Upper lobe of left lung (tissue), 6 donors: ENCODE results near the gene TSPEAR. TPM values are rescaled to one million over a fixed set of nuclear protein-coding genes. Genes with fewer than 3 reads are reported as not detected.
A peak's percentile ranks its signal among the peaks of the same experiment; 100 is the strongest.

Experiments
- ATAC-seq, 2 donors: fragments of 200-7000 bp; cut with Tn5 transposase; one replicate each; pipeline ENCODE4 v1.9.1; 2022; ENCODE audit warnings: mild to moderate bottlenecking in 2 of 2, moderate library complexity in 2 of 2; ENCODE audit not compliant: low FRiP score in 2 of 2
- DNase-seq, 2 donors: peaks; one replicate each; pipeline ENCODE4 v3.0.0-alpha.2; 2019 to 2020
- H3K27ac ChIP-seq, 4 donors: fragments of 200-600 bp; sonication (generic); one replicate each; pipeline ENCODE4 v1.5.1; 2016 to 2019
- H3K27me3 ChIP-seq, 4 donors: fragments of 200-600 bp; sonication (generic); one replicate each; pipeline ENCODE4 v1.5.1; 2017 to 2019
- H3K36me3 ChIP-seq, 4 donors: fragments of 200-600 bp; sonication (generic); one replicate each; pipeline ENCODE4 v1.5.1; 2016 to 2019
- H3K4me1 ChIP-seq, 4 donors: fragments of 200-600 bp; sonication (generic); one replicate each; pipeline ENCODE4 v1.5.1; 2018 to 2019
- H3K4me3 ChIP-seq, 4 donors: fragments of 200-600 bp; sonication (generic); one replicate each; pipeline ENCODE4 v1.5.1; 2017 to 2019; ENCODE audit warnings: mild to moderate bottlenecking in 2 of 4, moderate library complexity in 1 of 4
- H3K9me3 ChIP-seq, 4 donors: fragments of 200-600 bp; sonication (generic); one replicate each; pipeline ENCODE4 v1.5.1; 2018 to 2019
- CTCF ChIP-seq, 6 experiments: fragments of 450-650 bp in 4 of 6; fragments of 200-600 bp in 2 of 6; sonication (generic) in 2 of 6; IDR thresholded peaks; one replicate each; pipeline ENCODE4 v1.5.1; 2016 to 2019; ENCODE audit warnings: antibody characterized with exemption in 6 of 6
- EP300 ChIP-seq, 4 donors: sonication (generic); formaldehyde crosslinking; IDR thresholded peaks; one replicate each; pipeline ENCODE4 v1.5.1; 2017; ENCODE audit warnings: antibody characterized with exemption in 4 of 4, control low read depth in 2 of 4
- POLR2A ChIP-seq, 4 donors: fragments of 450-650 bp; IDR thresholded peaks; one replicate each; pipeline ENCODE4 v1.5.1; 2016 to 2017; ENCODE audit warnings: antibody characterized with exemption in 4 of 4, mild to moderate bottlenecking in 2 of 4
- POLR2AphosphoS5 ChIP-seq, 2 donors: sonication (generic); formaldehyde crosslinking; IDR thresholded peaks; one replicate each; pipeline ENCODE4 v1.5.1; 2017; ENCODE audit warnings: antibody characterized with exemption in 2 of 2
- WGBS, 2 donors: methylation state at CpG; one replicate each; pipeline ENCODE4 v1.1.5; 2017 to 2018; 5-methylcytosine and 5-hydroxymethylcytosine counted together
- total RNA-seq, 6 donors: library from RNA; depleted of rRNA in 4 of 6; stranded (reverse); fragments of >200 nt in 4 of 6; gene quantifications; one replicate each; pipeline versions ENCODE4 v1.1.0 to v1.2.1, GENCODE V29; 2016 to 2021
- donor health status: DM: no; HTN: no; CAD: no; lungs with moderate emphysema.
- donor health status: DM: no; HTN: yes; CAD: no; lungs with severe emphysema.

Gene TSPEAR
- total RNA-seq, 6 donors from 2014 or later, result 0.14 to 0.17 TPM; not detected in 4

GRCh38 chr21:44471341-44471740, 240.0 kb downstream of the TSPEAR start:
- no peaks in the 10 kb centered on the region for H3K36me3 ChIP-seq
- no peak for DNase-seq
- TF ChIP-seq POLR2A (IDR thresholded peaks at IDR 0.05), result no peak
- no peak for TF ChIP-seq CTCF (IDR thresholded peaks at IDR 0.05)
- TF ChIP-seq POLR2AphosphoS5 (IDR thresholded peaks at IDR 0.05), result no peak
- TF ChIP-seq EP300 (IDR thresholded peaks at IDR 0.05), result no peak
- no peaks in the 10 kb centered on the region for H3K4me1 ChIP-seq
- H3K27ac ChIP-seq, result no peak overlapping the region
- no peaks in the 10 kb centered on the region for H3K9me3 ChIP-seq
- H3K27me3 ChIP-seq, result no peaks in the 10 kb centered on the region
- no peak overlapping the region for H3K4me3 ChIP-seq
- no peak for ATAC-seq

- Histone ChIP-seq H3K9me3 (no peaks in the 10 kb centered on the region), H3K27ac (no peak overlapping the region), H3K27me3 (no peaks in the 10 kb centered on the region), H3K36me3 (no peaks in the 10 kb centered on the region), H3K4me1 (no peaks in the 10 kb centered on the region), H3K4me3 (no peak overlapping the region)
- DNase-seq (no peak), ATAC-seq (peak in 1 of 2 donors; percentile 35)
- TF ChIP-seq POLR2A (IDR thresholded peaks at IDR 0.05) (no peak), POLR2AphosphoS5 (IDR thresholded peaks at IDR 0.05) (no peak), EP300 (IDR thresholded peaks at IDR 0.05) (no peak), CTCF (IDR thresholded peaks at IDR 0.05) (no peak)
- WGBS, 2 donors, result 93 to 96% methylated on average over 4 to 15 of the region's 15 CpGs
These were observed 243.5 kb downstream of the TSPEAR start for GRCh38 chr21:44467859-44468195.

GRCh38 chr21:44466996-44467858, 244.1 kb downstream of the TSPEAR start:
- DNase-seq (peak in 1 of 2 donors; percentile 65), ATAC-seq (peak in 1 of 2 donors; percentile 11)
- no peaks in the 10 kb centered on the region for H3K9me3 ChIP-seq
- H3K27ac ChIP-seq, result no peak overlapping the region
- H3K4me1 ChIP-seq, result no peaks in the 10 kb centered on the region
- WGBS, 2 donors, result 90 to 95% methylated on average over 18 to 35 of the region's 36 CpGs
- no peak overlapping the region for H3K4me3 ChIP-seq
- no peak for TF ChIP-seq POLR2AphosphoS5 (IDR thresholded peaks at IDR 0.05)
- no peak for TF ChIP-seq EP300 (IDR thresholded peaks at IDR 0.05)
- no peak for TF ChIP-seq CTCF (IDR thresholded peaks at IDR 0.05)
- TF ChIP-seq POLR2A (IDR thresholded peaks at IDR 0.05), result no peak
- no peaks in the 10 kb centered on the region for H3K27me3 ChIP-seq
- H3K36me3 ChIP-seq, result no peaks in the 10 kb centered on the region

GRCh38 chr21:44466351-44466954, 244.9 kb downstream of the TSPEAR start:
- ATAC-seq (peak in 1 of 2 donors; percentile 3), DNase-seq (peak in 1 of 2 donors; percentile 52)
- Histone ChIP-seq H3K4me3 (no peak overlapping the region), H3K27me3 (no peaks in the 10 kb centered on the region), H3K36me3 (no peaks in the 10 kb centered on the region), H3K27ac (no peak overlapping the region), H3K9me3 (no peaks in the 10 kb centered on the region), H3K4me1 (no peaks in the 10 kb centered on the region)
- WGBS, 2 donors, result 90 to 94% methylated on average over 4 to 16 of the region's 16 CpGs
- no peak for TF ChIP-seq POLR2AphosphoS5 (IDR thresholded peaks at IDR 0.05)
- TF ChIP-seq POLR2A (IDR thresholded peaks at IDR 0.05), result no peak
- no peak for TF ChIP-seq EP300 (IDR thresholded peaks at IDR 0.05)
- no peak for TF ChIP-seq CTCF (IDR thresholded peaks at IDR 0.05)
